PFSK-1 (cell line): ENCODE results near the gene CDKN2AIPNL.

Experiments
- POLR2AphosphoS5 ChIP-seq: IDR thresholded peaks from 2 replicates; pipeline ENCODE4 v1.6.1; 2012; ENCODE audit warnings: low read depth, mild to moderate bottlenecking, control low read depth, low read length, moderate library complexity
- TAF1 ChIP-seq: IDR thresholded peaks from 2 replicates; pipeline ENCODE4 v1.6.1; 2012; ENCODE audit warnings: low read length, control low read depth, borderline replicate concordance; ENCODE audit not compliant: insufficient read depth
- TF ChIP-seq, protein P1 (sequence below), 2 experiments: IDR thresholded peaks; 2 replicates each; pipeline versions ENCODE4 v1.6.1 to v1.8.0; 2011 to 2012; ENCODE audit warnings: low read depth in 2 of 2, low read length in 2 of 2, control low read depth in 1 of 2, inconsistent platforms in 1 of 2, mild to moderate bottlenecking in 1 of 2, moderate library complexity in 1 of 2; ENCODE audit not compliant: insufficient read depth in 1 of 2

DNA sequence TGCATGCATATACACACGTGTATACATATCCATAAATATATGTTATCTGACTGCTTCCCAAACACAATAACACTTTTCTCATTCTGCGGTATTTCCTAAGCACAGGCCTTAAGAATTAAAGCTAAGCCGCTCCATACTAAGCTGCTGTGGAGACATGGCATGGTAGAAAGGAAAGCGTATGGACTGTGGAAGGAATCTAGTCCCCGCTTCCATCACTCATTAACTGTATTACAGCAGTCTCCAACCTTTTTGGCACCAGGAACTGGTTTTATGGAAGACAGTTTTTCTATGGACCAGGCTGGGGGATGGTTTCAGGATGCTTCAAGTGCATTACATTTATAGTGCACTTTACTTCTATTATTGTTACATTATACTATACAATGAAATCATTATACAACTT lies 56.0 kb downstream of the CDKN2AIPNL start:
- no peak for TF ChIP-seq TAF1
- TF ChIP-seq POLR2AphosphoS5, result no peak
- TF ChIP-seq, protein P1, sequence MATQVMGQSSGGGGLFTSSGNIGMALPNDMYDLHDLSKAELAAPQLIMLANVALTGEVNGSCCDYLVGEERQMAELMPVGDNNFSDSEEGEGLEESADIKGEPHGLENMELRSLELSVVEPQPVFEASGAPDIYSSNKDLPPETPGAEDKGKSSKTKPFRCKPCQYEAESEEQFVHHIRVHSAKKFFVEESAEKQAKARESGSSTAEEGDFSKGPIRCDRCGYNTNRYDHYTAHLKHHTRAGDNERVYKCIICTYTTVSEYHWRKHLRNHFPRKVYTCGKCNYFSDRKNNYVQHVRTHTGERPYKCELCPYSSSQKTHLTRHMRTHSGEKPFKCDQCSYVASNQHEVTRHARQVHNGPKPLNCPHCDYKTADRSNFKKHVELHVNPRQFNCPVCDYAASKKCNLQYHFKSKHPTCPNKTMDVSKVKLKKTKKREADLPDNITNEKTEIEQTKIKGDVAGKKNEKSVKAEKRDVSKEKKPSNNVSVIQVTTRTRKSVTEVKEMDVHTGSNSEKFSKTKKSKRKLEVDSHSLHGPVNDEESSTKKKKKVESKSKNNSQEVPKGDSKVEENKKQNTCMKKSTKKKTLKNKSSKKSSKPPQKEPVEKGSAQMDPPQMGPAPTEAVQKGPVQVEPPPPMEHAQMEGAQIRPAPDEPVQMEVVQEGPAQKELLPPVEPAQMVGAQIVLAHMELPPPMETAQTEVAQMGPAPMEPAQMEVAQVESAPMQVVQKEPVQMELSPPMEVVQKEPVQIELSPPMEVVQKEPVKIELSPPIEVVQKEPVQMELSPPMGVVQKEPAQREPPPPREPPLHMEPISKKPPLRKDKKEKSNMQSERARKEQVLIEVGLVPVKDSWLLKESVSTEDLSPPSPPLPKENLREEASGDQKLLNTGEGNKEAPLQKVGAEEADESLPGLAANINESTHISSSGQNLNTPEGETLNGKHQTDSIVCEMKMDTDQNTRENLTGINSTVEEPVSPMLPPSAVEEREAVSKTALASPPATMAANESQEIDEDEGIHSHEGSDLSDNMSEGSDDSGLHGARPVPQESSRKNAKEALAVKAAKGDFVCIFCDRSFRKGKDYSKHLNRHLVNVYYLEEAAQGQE (IDR thresholded peaks at IDR 0.05; ENCODE audit: insufficient read depth in 1 of 2, low read depth in 2 of 2, low read length in 2 of 2), result no peak
